Erythroblast (primary cell): ENCODE results near the gene CRACR2B.

Source experiments
- GATA1 ChIP-seq: IDR thresholded peaks from 2 replicates; pipeline ENCODE4 v1.6.1; 2011; ENCODE audit warnings: low read depth, mild to moderate bottlenecking, control low read depth, low read length, moderate library complexity
- POLR2A ChIP-seq: IDR thresholded peaks from 2 replicates; pipeline ENCODE4 v1.6.1; 2011; ENCODE audit warnings: mild to moderate bottlenecking, low read length

DNA sequence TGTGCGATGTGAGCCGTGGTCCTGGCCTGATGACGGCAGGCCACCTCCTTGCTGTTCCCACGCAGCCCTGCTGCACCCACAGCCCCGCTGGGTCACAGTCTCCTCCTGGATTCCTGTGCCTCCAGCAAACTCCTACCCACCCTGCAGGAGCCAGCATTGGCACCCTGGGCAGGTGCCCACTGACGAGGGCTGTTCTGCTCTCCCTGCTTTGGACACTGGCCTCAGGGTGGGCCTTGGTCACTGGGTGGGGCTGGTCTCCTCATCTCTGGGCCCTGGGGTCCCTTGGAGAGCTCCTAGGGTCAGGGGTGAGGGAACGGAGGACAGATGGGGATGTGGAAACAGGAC, 27.6 kb downstream of the CRACR2B start:
- no peak for TF ChIP-seq POLR2A
- TF ChIP-seq GATA1 = no peak
